Omental fat pad (tissue), 4 donors: ENCODE data around the gene EPHA6. TPM values are rescaled to one million over a fixed set of nuclear protein-coding genes. Genes with fewer than 3 reads are reported as not detected.

Experiments
- ATAC-seq: fragments of 150-250 bp; one replicate; pipeline ENCODE4 v1.9.1; 2016; ENCODE audit warnings: mild to moderate bottlenecking, moderate library complexity; ENCODE audit not compliant: low FRiP score
- DNase-seq: peaks from one replicate; pipeline ENCODE4 v3.0.0-alpha.2; 2019; ENCODE audit warnings: low spot score
- CTCF ChIP-seq, 3 donors: fragments of 450-650 bp; IDR thresholded peaks; one replicate each; pipeline ENCODE4 v1.5.1; 2016 to 2017; ENCODE audit warnings: antibody characterized with exemption in 3 of 3, mild to moderate bottlenecking in 3 of 3, moderate library complexity in 2 of 3
- total RNA-seq, 4 donors: library from RNA; depleted of rRNA; stranded (reverse); fragments of >200 nt; gene quantifications; one replicate each; pipeline ENCODE4 v1.1.0, GENCODE V29; 2016

The EPHA6 gene
- total RNA-seq, 4 donors from 2014 or later = 0.56 to 5.0 (median 2.4) TPM; not detected in 1

- TF ChIP-seq CTCF (IDR thresholded peaks at IDR 0.05) = no peak
- ATAC-seq (no peak), DNase-seq (no peak)
Measured at GRCh38 chr3:97197083-97197482, 382.7 kb downstream of the EPHA6 start.

GRCh38 chr3:97197830-97198229 is 383.4 kb downstream of the EPHA6 start:
- ATAC-seq = no peak
- TF ChIP-seq CTCF (IDR thresholded peaks at IDR 0.05) = no peak
- no peak for DNase-seq

- no peak for DNase-seq
- TF ChIP-seq CTCF (IDR thresholded peaks at IDR 0.05) = no peak
- ATAC-seq = no peak
Measured at GRCh38 chr3:97200387-97200786, 386.0 kb downstream of the EPHA6 start.

GRCh38 chr3:97201814-97202213 is 387.4 kb downstream of the EPHA6 start:
- no peak for TF ChIP-seq CTCF (IDR thresholded peaks at IDR 0.05)
- no peak for DNase-seq
- no peak for ATAC-seq

GRCh38 chr3:97228966-97229365 is 414.6 kb downstream of the EPHA6 start:
- no peak for TF ChIP-seq CTCF (IDR thresholded peaks at IDR 0.05)
- DNase-seq (no peak), ATAC-seq (no peak)

- DNase-seq = no peak
- no peak for TF ChIP-seq CTCF (IDR thresholded peaks at IDR 0.05)
- ATAC-seq = no peak
Measured at GRCh38 chr3:97230486-97230885, 416.1 kb downstream of the EPHA6 start.

GRCh38 chr3:97232393-97233034 is 418.1 kb downstream of the EPHA6 start:
- TF ChIP-seq CTCF (IDR thresholded peaks at IDR 0.05) = no peak
- DNase-seq (no peak), ATAC-seq (no peak)
